A673 (cell line): Measurements from ENCODE around the gene MRRF. TPM values are rescaled to one million over a fixed set of nuclear protein-coding genes. Genes with fewer than 3 reads are reported as not detected.

Experiments used
- BruUV-seq: library from RNA; stranded (reverse); fragments of 400-500 nt; replicated peaks from 2 replicates; lab custom pipeline; 2021; lab: Mats Ljungman, UMichigan
- CTCF ChIA-PET: fragments of 300-600 bp; sonication (Branson Sonifier 250); formaldehyde crosslinking; loops from one replicate; lab custom pipeline; 2022; ENCODE audit warnings: antibody characterized with exemption; lab: Charles Lee
- POLR2A ChIA-PET: fragments of 300-600 bp; sonication (Branson Sonifier 250); formaldehyde crosslinking; loops from one replicate; lab custom pipeline; 2022; ENCODE audit warnings: antibody characterized with exemption; ENCODE audit not compliant: low non-redundant PET; lab: Charles Lee
- DNase-seq: peaks from one replicate; pipeline ENCODE4 v3.0.0-alpha.2; 2015; ENCODE audit warnings: low spot score
- H3K27ac ChIP-seq: fragments of 200-600 bp; sonication (generic); 2 replicates; pipeline ENCODE4 v1.5.1; 2016; ENCODE audit warnings: mixed run types, low read depth, mild to moderate bottlenecking, mixed read lengths, antibody characterized with exemption, low read length; ENCODE audit not compliant: poor library complexity, severe bottlenecking
- H3K27me3 ChIP-seq: fragments of 200-600 bp; sonication (generic); replicated peaks from 2 replicates; pipeline ENCODE4 v1.6.1; 2017; ENCODE audit warnings: mixed run types, low read depth, mild to moderate bottlenecking, mixed read lengths, antibody characterized with exemption, low read length; ENCODE audit not compliant: insufficient read depth, poor library complexity
- H3K36me3 ChIP-seq: fragments of 200-600 bp; sonication (generic); 2 replicates; pipeline ENCODE4 v1.6.1; 2016; ENCODE audit warnings: mixed run types, mild to moderate bottlenecking, mixed read lengths, antibody characterized with exemption, low read length; ENCODE audit not compliant: insufficient read depth, poor library complexity, severe bottlenecking
- H3K4me1 ChIP-seq: fragments of 200-600 bp; sonication (generic); 2 replicates; pipeline ENCODE4 v1.6.1; 2017; ENCODE audit warnings: mixed run types, mild to moderate bottlenecking, mixed read lengths, antibody characterized with exemption, low read length; ENCODE audit not compliant: insufficient read depth, poor library complexity, severe bottlenecking
- H3K4me3 ChIP-seq: fragments of 200-600 bp; sonication (generic); 2 replicates; pipeline ENCODE4 v1.5.1; 2016; ENCODE audit warnings: low read depth, mixed run types, mild to moderate bottlenecking, mixed read lengths, low read length; ENCODE audit not compliant: poor library complexity, severe bottlenecking
- H3K9me3 ChIP-seq: fragments of 200-600 bp; sonication (generic); 2 replicates; pipeline ENCODE4 v1.6.1; 2016; ENCODE audit warnings: mixed run types, low read depth, mild to moderate bottlenecking, mixed read lengths, antibody characterized with exemption, low read length; ENCODE audit not compliant: poor library complexity, severe bottlenecking
- EZH2 ChIP-seq: fragments of 200-600 bp; sonication (generic); IDR thresholded peaks from 2 replicates; pipeline ENCODE4 v1.6.1; 2017; ENCODE audit warnings: borderline replicate concordance, low read depth, mild to moderate bottlenecking, mixed read lengths, antibody characterized with exemption, low read length; ENCODE audit not compliant: poor library complexity, severe bottlenecking
- intact Hi-C: fragments of 100-400 bp; cut with micrococcal nuclease; formaldehyde crosslinking; loops from one replicate; pipeline ENCODE4 v1.10.0; 2022; ENCODE audit not compliant: unreplicated experiment
- total RNA-seq: library from RNA; stranded (reverse); gene quantifications from 2 replicates; pipeline ENCODE4 v1.2.3, GENCODE V29; 2021
- TF ChIP-seq, protein P1 (sequence below): fragments of 300-800, 200-600 bp; sonication (generic); conservative IDR thresholded peaks from 2 replicates; pipeline ENCODE4 v1.5.1; 2017; ENCODE audit warnings: low read depth, mild to moderate bottlenecking, antibody characterized with exemption, low read length, moderate library complexity, mixed read lengths

The MRRF gene
- total RNA-seq, 1 experiment from 2014 or later = 44.9 TPM

DNA sequence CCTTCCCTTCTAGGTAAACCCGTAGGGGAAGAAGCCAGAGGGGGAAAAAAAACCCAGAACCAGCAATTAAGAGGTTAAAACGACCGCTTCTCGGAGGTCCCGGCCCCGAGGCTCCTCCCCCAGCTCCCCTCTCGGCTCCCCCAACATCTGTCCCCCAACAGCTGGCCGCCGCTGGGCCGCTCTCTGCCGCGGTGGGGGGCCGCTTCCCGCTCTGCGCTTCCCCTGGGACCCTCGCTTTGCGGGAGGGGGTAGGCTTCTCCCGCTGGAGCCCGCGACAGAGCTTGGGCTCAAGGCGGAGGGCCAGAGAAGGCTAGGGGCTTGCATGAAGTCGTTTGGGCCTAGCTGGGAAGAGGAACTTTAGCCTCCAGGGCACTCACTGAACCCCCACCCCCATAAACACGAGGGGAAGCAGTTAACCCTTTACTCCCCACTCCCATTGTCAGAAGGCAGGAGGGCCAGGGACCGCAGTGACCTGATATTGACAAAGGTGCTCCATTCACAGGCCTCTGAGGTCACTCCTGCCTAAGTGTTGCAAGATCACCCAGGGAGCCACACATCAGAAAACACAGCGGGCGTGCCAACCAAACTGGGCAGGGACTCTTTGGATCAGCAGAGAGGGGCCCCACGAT is 43.4 kb upstream of the MRRF start:
- no peaks in the 10 kb centered on the region for H3K9me3 ChIP-seq
- peaks cover 5% of the 10 kb centered on the region for H3K4me1 ChIP-seq
- no peak for TF ChIP-seq EZH2
- TF ChIP-seq, protein P1, sequence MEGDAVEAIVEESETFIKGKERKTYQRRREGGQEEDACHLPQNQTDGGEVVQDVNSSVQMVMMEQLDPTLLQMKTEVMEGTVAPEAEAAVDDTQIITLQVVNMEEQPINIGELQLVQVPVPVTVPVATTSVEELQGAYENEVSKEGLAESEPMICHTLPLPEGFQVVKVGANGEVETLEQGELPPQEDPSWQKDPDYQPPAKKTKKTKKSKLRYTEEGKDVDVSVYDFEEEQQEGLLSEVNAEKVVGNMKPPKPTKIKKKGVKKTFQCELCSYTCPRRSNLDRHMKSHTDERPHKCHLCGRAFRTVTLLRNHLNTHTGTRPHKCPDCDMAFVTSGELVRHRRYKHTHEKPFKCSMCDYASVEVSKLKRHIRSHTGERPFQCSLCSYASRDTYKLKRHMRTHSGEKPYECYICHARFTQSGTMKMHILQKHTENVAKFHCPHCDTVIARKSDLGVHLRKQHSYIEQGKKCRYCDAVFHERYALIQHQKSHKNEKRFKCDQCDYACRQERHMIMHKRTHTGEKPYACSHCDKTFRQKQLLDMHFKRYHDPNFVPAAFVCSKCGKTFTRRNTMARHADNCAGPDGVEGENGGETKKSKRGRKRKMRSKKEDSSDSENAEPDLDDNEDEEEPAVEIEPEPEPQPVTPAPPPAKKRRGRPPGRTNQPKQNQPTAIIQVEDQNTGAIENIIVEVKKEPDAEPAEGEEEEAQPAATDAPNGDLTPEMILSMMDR = no peak
- ChIA-PET CTCF (interaction anchor here (0.6 kb wide), 1 partner anchor 481 kb away, joined by 3 read pairs; no protein-coding TSS in a partner anchor), POLR2A (no interaction called here)
- no TSS peak for BruUV-seq
- peaks cover 98% of the 10 kb centered on the region for H3K27me3 ChIP-seq
- no peaks in the 10 kb centered on the region for H3K36me3 ChIP-seq
- no peak overlapping the region for H3K4me3 ChIP-seq
- no peak for DNase-seq
- no peak overlapping the region for H3K27ac ChIP-seq
- intact Hi-C loops = no loop called here

DNA sequence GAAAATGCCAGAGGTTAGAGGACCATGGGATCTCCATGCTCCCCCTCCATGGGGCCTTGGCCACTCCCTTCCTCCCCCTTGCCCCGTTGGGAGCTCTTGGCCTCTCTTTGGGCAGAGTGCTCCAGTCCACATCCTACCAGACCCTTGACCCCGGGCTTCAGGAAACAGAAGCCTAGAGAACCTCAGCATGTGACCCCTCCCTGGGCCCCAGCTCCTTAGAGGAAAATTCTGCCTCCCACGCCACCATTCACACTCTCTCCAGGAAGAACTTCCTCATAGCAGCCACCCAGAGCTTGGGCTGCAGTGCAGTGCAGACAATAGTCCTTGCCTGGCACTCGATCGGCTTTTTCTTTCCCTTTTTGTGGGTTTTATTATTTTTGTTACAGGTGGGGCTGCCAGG is 41.9 kb upstream of the MRRF start:
- H3K27ac ChIP-seq = no peak overlapping the region
- no peaks in the 10 kb centered on the region for H3K36me3 ChIP-seq
- peaks cover 100% of the 10 kb centered on the region for H3K27me3 ChIP-seq
- intact Hi-C loops = no loop called here
- H3K9me3 ChIP-seq = no peaks in the 10 kb centered on the region
- no peak overlapping the region for H3K4me3 ChIP-seq
- POLR2A ChIA-PET = no interaction called here
- DNase-seq = no peak
- H3K4me1 ChIP-seq = peaks cover 5% of the 10 kb centered on the region
- BruUV-seq = no TSS peak
- CTCF ChIA-PET = interaction anchor here (0.6 kb wide), 1 partner anchor 14 kb away, joined by 6 read pairs; no protein-coding TSS in a partner anchor
- TF ChIP-seq EZH2 = no peak
- TF ChIP-seq, protein P1 = no peak

DNA sequence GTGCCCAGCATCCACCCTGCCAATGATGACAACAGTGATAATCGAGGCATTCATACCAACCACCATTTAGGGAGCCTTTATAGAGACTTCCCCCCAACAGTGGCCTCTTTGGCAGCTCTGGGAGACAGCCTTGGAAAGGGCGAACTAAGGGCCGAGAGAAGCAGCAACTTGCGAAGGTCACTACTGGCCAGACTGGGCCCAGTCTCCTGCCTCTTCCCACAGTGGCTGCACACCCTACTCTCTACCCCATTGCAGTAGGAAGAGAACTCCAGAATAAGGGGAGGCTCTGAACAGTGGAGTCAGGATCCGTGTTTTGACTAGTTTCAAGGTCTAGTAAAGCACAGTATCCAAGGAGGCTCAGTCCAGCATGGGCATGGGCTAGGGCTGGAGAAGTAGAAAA is 41.2 kb upstream of the MRRF start:
- DNase-seq = no peak
- Histone ChIP-seq H3K27ac (no peak overlapping the region), H3K4me1 (peaks cover 5% of the 10 kb centered on the region), H3K4me3 (no peak overlapping the region), H3K9me3 (no peaks in the 10 kb centered on the region), H3K36me3 (no peaks in the 10 kb centered on the region), H3K27me3 (peaks cover 99% of the 10 kb centered on the region)
- POLR2A ChIA-PET = no interaction called here
- intact Hi-C loops = no loop called here
- TF ChIP-seq EZH2 = no peak
- TF ChIP-seq, protein P1 = no peak
- no TSS peak for BruUV-seq
- CTCF ChIA-PET = interaction anchor here (0.6 kb wide), 1 partner anchor 15 kb away, joined by 6 read pairs; no protein-coding TSS in a partner anchor
